ENCODE results near the gene SIAE.
A peak's percentile ranks its signal among the peaks of the same experiment; 100 is the strongest.

The SIAE gene

GRCh38 chr11:124635932-124636331 is 37.6 kb downstream of the SIAE start:
- no peak for TF ChIP-seq TAF1 (IDR thresholded peaks at IDR 0.05; ENCODE audit: low read depth, low read length)
- TF ChIP-seq POLR2AphosphoS5 (IDR thresholded peaks at IDR 0.05; ENCODE audit: low read depth, low read length), result no peak
- no peak for TF ChIP-seq SPI1 (IDR thresholded peaks at IDR 0.05; ENCODE audit: low read depth, low read length)
- TF ChIP-seq PAX5 (IDR thresholded peaks at IDR 0.05; ENCODE audit: insufficient read depth, low read length, severe bottlenecking), result no peak
- no peak for TF ChIP-seq POLR2A (IDR thresholded peaks at IDR 0.05; ENCODE audit: low read depth, low read length)
- TF ChIP-seq POU2F2 (IDR thresholded peaks at IDR 0.05; ENCODE audit: low read depth, low read length), result no peak
- DNase-seq (ENCODE audit: insufficient read length, low spot score), result no peak
- no peak for FAIRE-seq

- FAIRE-seq, result no peak
- no peak for DNase-seq (ENCODE audit: insufficient read length, low spot score)
- TF ChIP-seq POU2F2 (IDR thresholded peaks at IDR 0.05; ENCODE audit: low read depth, low read length) (no peak), POLR2A (IDR thresholded peaks at IDR 0.05; ENCODE audit: low read depth, low read length) (no peak), SPI1 (IDR thresholded peaks at IDR 0.05; ENCODE audit: low read depth, low read length) (no peak), PAX5 (IDR thresholded peaks at IDR 0.05; ENCODE audit: insufficient read depth, low read length, severe bottlenecking) (no peak), TAF1 (IDR thresholded peaks at IDR 0.05; ENCODE audit: low read depth, low read length) (no peak), POLR2AphosphoS5 (IDR thresholded peaks at IDR 0.05; ENCODE audit: low read depth, low read length) (no peak)
These were observed 40.2 kb downstream of the SIAE start for GRCh38 chr11:124633355-124633754.

- TF ChIP-seq POLR2A (IDR thresholded peaks at IDR 0.05; ENCODE audit: low read depth, low read length), result no peak
- TF ChIP-seq POU2F2 (IDR thresholded peaks at IDR 0.05; ENCODE audit: low read depth, low read length), result no peak
- no peak for TF ChIP-seq PAX5 (IDR thresholded peaks at IDR 0.05; ENCODE audit: insufficient read depth, low read length, severe bottlenecking)
- no peak for TF ChIP-seq SPI1 (IDR thresholded peaks at IDR 0.05; ENCODE audit: low read depth, low read length)
- TF ChIP-seq POLR2AphosphoS5 (IDR thresholded peaks at IDR 0.05; ENCODE audit: low read depth, low read length), result no peak
- TF ChIP-seq TAF1 (IDR thresholded peaks at IDR 0.05; ENCODE audit: low read depth, low read length), result no peak
- FAIRE-seq (no peak), DNase-seq (ENCODE audit: insufficient read length, low spot score) (no peak)
These were observed 43.6 kb downstream of the SIAE start for GRCh38 chr11:124629961-124630360.

GRCh38 chr11:124627546-124627945 is 46.0 kb downstream of the SIAE start:
- no peak for DNase-seq (ENCODE audit: insufficient read length, low spot score)
- TF ChIP-seq POLR2A (IDR thresholded peaks at IDR 0.05; ENCODE audit: low read depth, low read length), result no peak
- TF ChIP-seq PAX5 (IDR thresholded peaks at IDR 0.05; ENCODE audit: insufficient read depth, low read length, severe bottlenecking), result no peak
- no peak for TF ChIP-seq SPI1 (IDR thresholded peaks at IDR 0.05; ENCODE audit: low read depth, low read length)
- TF ChIP-seq POU2F2 (IDR thresholded peaks at IDR 0.05; ENCODE audit: low read depth, low read length), result no peak
- TF ChIP-seq TAF1 (IDR thresholded peaks at IDR 0.05; ENCODE audit: low read depth, low read length), result no peak
- no peak for TF ChIP-seq POLR2AphosphoS5 (IDR thresholded peaks at IDR 0.05; ENCODE audit: low read depth, low read length)

GRCh38 chr11:124625504-124626168 is 47.9 kb downstream of the SIAE start:
- no peak for FAIRE-seq
- TF ChIP-seq POLR2A (IDR thresholded peaks at IDR 0.05; ENCODE audit: low read depth, low read length) (no peak), TAF1 (IDR thresholded peaks at IDR 0.05; ENCODE audit: low read depth, low read length) (no peak), POLR2AphosphoS5 (IDR thresholded peaks at IDR 0.05; ENCODE audit: low read depth, low read length) (no peak), PAX5 (IDR thresholded peaks at IDR 0.05; ENCODE audit: insufficient read depth, low read length, severe bottlenecking) (no peak), SPI1 (IDR thresholded peaks at IDR 0.05; ENCODE audit: low read depth, low read length) (no peak), POU2F2 (IDR thresholded peaks at IDR 0.05; ENCODE audit: low read depth, low read length) (no peak)
- DNase-seq (ENCODE audit: insufficient read length, low spot score), result no peak

More at GRCh38 chr11:124627546-124627945, 46.0 kb downstream of the SIAE start:
- FAIRE-seq, result no peak

- FAIRE-seq (no peak), DNase-seq (ENCODE audit: insufficient read length, low spot score) (no peak)
- TF ChIP-seq SPI1 (IDR thresholded peaks at IDR 0.05; ENCODE audit: low read depth, low read length), result no peak
- TF ChIP-seq POLR2A (IDR thresholded peaks at IDR 0.05; ENCODE audit: low read depth, low read length), result no peak
- TF ChIP-seq POLR2AphosphoS5 (IDR thresholded peaks at IDR 0.05; ENCODE audit: low read depth, low read length), result no peak
- TF ChIP-seq POU2F2 (IDR thresholded peaks at IDR 0.05; ENCODE audit: low read depth, low read length), result no peak
- TF ChIP-seq PAX5 (IDR thresholded peaks at IDR 0.05; ENCODE audit: insufficient read depth, low read length, severe bottlenecking), result no peak
- TF ChIP-seq TAF1 (IDR thresholded peaks at IDR 0.05; ENCODE audit: low read depth, low read length), result no peak
These were observed 49.5 kb downstream of the SIAE start for GRCh38 chr11:124623861-124624525.

- peak; percentile 78 for DNase-seq (ENCODE audit: insufficient read length, low spot score)
- FAIRE-seq, result peak; percentile 98
- TF ChIP-seq POLR2A (IDR thresholded peaks at IDR 0.05; ENCODE audit: low read depth, low read length) (peak; percentile 96), TAF1 (IDR thresholded peaks at IDR 0.05; ENCODE audit: low read depth, low read length) (peak; percentile 94), POU2F2 (IDR thresholded peaks at IDR 0.05; ENCODE audit: low read depth, low read length) (peak; percentile 85), POLR2AphosphoS5 (IDR thresholded peaks at IDR 0.05; ENCODE audit: low read depth, low read length) (peak; percentile 95), PAX5 (IDR thresholded peaks at IDR 0.05; ENCODE audit: insufficient read depth, low read length, severe bottlenecking) (no peak), SPI1 (IDR thresholded peaks at IDR 0.05; ENCODE audit: low read depth, low read length) (peak; percentile 53)
These were observed 50.7 kb downstream of the SIAE start, which contains the start of gene TBRG1 for GRCh38 chr11:124622531-124623451. TSS of gene TBRG1 (plus strand) at chr11:124622864. CDS start at chr11:124623084, 220 bp downstream.

GRCh38 chr11:124618863-124619262 is 54.7 kb downstream of the SIAE start:
- FAIRE-seq (no peak), DNase-seq (ENCODE audit: insufficient read length, low spot score) (no peak)
- TF ChIP-seq TAF1 (IDR thresholded peaks at IDR 0.05; ENCODE audit: low read depth, low read length), result no peak
- no peak for TF ChIP-seq PAX5 (IDR thresholded peaks at IDR 0.05; ENCODE audit: insufficient read depth, low read length, severe bottlenecking)
- TF ChIP-seq SPI1 (IDR thresholded peaks at IDR 0.05; ENCODE audit: low read depth, low read length), result no peak
- no peak for TF ChIP-seq POLR2AphosphoS5 (IDR thresholded peaks at IDR 0.05; ENCODE audit: low read depth, low read length)

All from GM12891 (cell line).